Measurements from ENCODE around the gene GLS2. TPM values are rescaled to one million over a fixed set of nuclear protein-coding genes. Genes with fewer than 3 reads are reported as not detected.
"Not testable (repeated sequence)": the region's sequence is repeated elsewhere in the genome, so short reads cannot be mapped to it uniquely, and the experiment has no call there.

GLS2 gene
- polyA plus RNA-seq, 1 donor (not counting 4 experiments of a cell fraction or from before 2014, with no cell fraction given): 0.87 TPM

- no peak overlapping the region for H3K4me3 ChIP-seq (ENCODE audit: control insufficient read depth in 2 of 3, extremely low read depth in 1 of 3, insufficient read depth in 2 of 3, low read depth in 1 of 3, low read length in 3 of 3)
- H3K9me1 ChIP-seq (ENCODE audit: control insufficient read depth, extremely low read depth, insufficient read depth, low read length): no peaks in the 10 kb centered on the region
- no peak overlapping the region for H3K27ac ChIP-seq (ENCODE audit: control insufficient read depth, insufficient read depth, low read length)
- no peaks in the 10 kb centered on the region for H3K27me3 ChIP-seq (ENCODE audit: control insufficient read depth, extremely low read depth, insufficient read depth, low read length)
- H3K4me2 ChIP-seq (ENCODE audit: control insufficient read depth, extremely low read depth, insufficient read depth, low read depth, low read length): no peak overlapping the region
- H4K20me1 ChIP-seq (ENCODE audit: control insufficient read depth, extremely low read depth, insufficient read depth, low read length): no peaks in the 10 kb centered on the region
- DNase-seq (ENCODE audit: low read depth, low spot score) (no peak), FAIRE-seq (no peak)
- no peaks in the 10 kb centered on the region for H3K9me3 ChIP-seq (ENCODE audit: control insufficient read depth, low read depth, low read length)
- H3K9ac ChIP-seq (ENCODE audit: control insufficient read depth, extremely low read depth, insufficient read depth, low read length): no peak overlapping the region
- H3K36me3 ChIP-seq (ENCODE audit: control insufficient read depth in 2 of 2, extremely low read depth in 1 of 2, insufficient read depth in 2 of 2, low read length in 2 of 2): no peaks in the 10 kb centered on the region
- no peak for TF ChIP-seq EZH2 (IDR thresholded peaks at IDR 0.05; ENCODE audit: low read length)
- no peak for TF ChIP-seq CTCF (optimal IDR thresholded peaks at IDR 0.05 in 1 of 3, IDR thresholded peaks at IDR 0.05 in 1 of 3, conservative IDR thresholded peaks at IDR 0.05 in 1 of 3; ENCODE audit: extremely low read depth in 1 of 3, insufficient read depth in 2 of 3, low read length in 3 of 3)
- dilution Hi-C loops (cut with MboI; ENCODE audit: extremely low pct_ligation_motif_present, low sequenced_read_pairs): no loop called here
- no peaks in the 10 kb centered on the region for H3K4me1 ChIP-seq (ENCODE audit: control insufficient read depth, extremely low read depth, insufficient read depth, low read length)
- H2AFZ ChIP-seq (ENCODE audit: control insufficient read depth, low read length): no peak overlapping the region
- no peaks in the 10 kb centered on the region for H3K79me2 ChIP-seq (ENCODE audit: control insufficient read depth, insufficient read depth, low read length)
Observed at GRCh38 chr12:56510786-56511185, 22.8 kb upstream of the GLS2 start.

GRCh38 chr12:56499879-56500278 lies 11.9 kb upstream of the GLS2 start:
- H4K20me1 ChIP-seq (ENCODE audit: control insufficient read depth, extremely low read depth, insufficient read depth, low read length); H3K4me1 ChIP-seq (ENCODE audit: control insufficient read depth, extremely low read depth, insufficient read depth, low read length); H3K27me3 ChIP-seq (ENCODE audit: control insufficient read depth, extremely low read depth, insufficient read depth, low read length); H3K9me1 ChIP-seq (ENCODE audit: control insufficient read depth, extremely low read depth, insufficient read depth, low read length); dilution Hi-C loops (cut with MboI; ENCODE audit: extremely low pct_ligation_motif_present, low sequenced_read_pairs); H3K27ac ChIP-seq (ENCODE audit: control insufficient read depth, insufficient read depth, low read length); H3K4me2 ChIP-seq (ENCODE audit: control insufficient read depth, extremely low read depth, insufficient read depth, low read depth, low read length); H3K79me2 ChIP-seq (ENCODE audit: control insufficient read depth, insufficient read depth, low read length); H3K36me3 ChIP-seq (ENCODE audit: control insufficient read depth in 2 of 2, extremely low read depth in 1 of 2, insufficient read depth in 2 of 2, low read length in 2 of 2); H3K9ac ChIP-seq (ENCODE audit: control insufficient read depth, extremely low read depth, insufficient read depth, low read length); FAIRE-seq; H2AFZ ChIP-seq (ENCODE audit: control insufficient read depth, low read length); DNase-seq (ENCODE audit: low read depth, low spot score); H3K9me3 ChIP-seq (ENCODE audit: control insufficient read depth, low read depth, low read length); H3K4me3 ChIP-seq (ENCODE audit: control insufficient read depth in 2 of 3, extremely low read depth in 1 of 3, insufficient read depth in 2 of 3, low read depth in 1 of 3, low read length in 3 of 3): not testable (repeated sequence)

- H3K36me3 ChIP-seq (ENCODE audit: control insufficient read depth in 2 of 2, extremely low read depth in 1 of 2, insufficient read depth in 2 of 2, low read length in 2 of 2); H3K4me2 ChIP-seq (ENCODE audit: control insufficient read depth, extremely low read depth, insufficient read depth, low read depth, low read length); dilution Hi-C loops (cut with MboI; ENCODE audit: extremely low pct_ligation_motif_present, low sequenced_read_pairs); H3K79me2 ChIP-seq (ENCODE audit: control insufficient read depth, insufficient read depth, low read length); FAIRE-seq; H3K4me1 ChIP-seq (ENCODE audit: control insufficient read depth, extremely low read depth, insufficient read depth, low read length); H3K9me1 ChIP-seq (ENCODE audit: control insufficient read depth, extremely low read depth, insufficient read depth, low read length); H2AFZ ChIP-seq (ENCODE audit: control insufficient read depth, low read length); H3K27ac ChIP-seq (ENCODE audit: control insufficient read depth, insufficient read depth, low read length); H4K20me1 ChIP-seq (ENCODE audit: control insufficient read depth, extremely low read depth, insufficient read depth, low read length); H3K27me3 ChIP-seq (ENCODE audit: control insufficient read depth, extremely low read depth, insufficient read depth, low read length); H3K9me3 ChIP-seq (ENCODE audit: control insufficient read depth, low read depth, low read length); H3K4me3 ChIP-seq (ENCODE audit: control insufficient read depth in 2 of 3, extremely low read depth in 1 of 3, insufficient read depth in 2 of 3, low read depth in 1 of 3, low read length in 3 of 3); DNase-seq (ENCODE audit: low read depth, low spot score); H3K9ac ChIP-seq (ENCODE audit: control insufficient read depth, extremely low read depth, insufficient read depth, low read length): not testable (repeated sequence)
Observed at GRCh38 chr12:56499452-56499851, 11.5 kb upstream of the GLS2 start.

GRCh38 chr12:56498126-56498902 lies 10.4 kb upstream of the GLS2 start:
- dilution Hi-C loops (cut with MboI; ENCODE audit: extremely low pct_ligation_motif_present, low sequenced_read_pairs); H3K79me2 ChIP-seq (ENCODE audit: control insufficient read depth, insufficient read depth, low read length); FAIRE-seq: not testable (repeated sequence)

More at GRCh38 chr12:56498126-56498902, 10.4 kb upstream of the GLS2 start:
- H3K36me3 ChIP-seq (ENCODE audit: control insufficient read depth in 2 of 2, extremely low read depth in 1 of 2, insufficient read depth in 2 of 2, low read length in 2 of 2); H3K9me3 ChIP-seq (ENCODE audit: control insufficient read depth, low read depth, low read length); H4K20me1 ChIP-seq (ENCODE audit: control insufficient read depth, extremely low read depth, insufficient read depth, low read length); H3K27ac ChIP-seq (ENCODE audit: control insufficient read depth, insufficient read depth, low read length); H3K9ac ChIP-seq (ENCODE audit: control insufficient read depth, extremely low read depth, insufficient read depth, low read length); H3K9me1 ChIP-seq (ENCODE audit: control insufficient read depth, extremely low read depth, insufficient read depth, low read length); H3K4me3 ChIP-seq (ENCODE audit: control insufficient read depth in 2 of 3, extremely low read depth in 1 of 3, insufficient read depth in 2 of 3, low read depth in 1 of 3, low read length in 3 of 3); H2AFZ ChIP-seq (ENCODE audit: control insufficient read depth, low read length); DNase-seq (ENCODE audit: low read depth, low spot score); H3K4me1 ChIP-seq (ENCODE audit: control insufficient read depth, extremely low read depth, insufficient read depth, low read length); H3K4me2 ChIP-seq (ENCODE audit: control insufficient read depth, extremely low read depth, insufficient read depth, low read depth, low read length); H3K27me3 ChIP-seq (ENCODE audit: control insufficient read depth, extremely low read depth, insufficient read depth, low read length): not testable (repeated sequence)

All from keratinocyte (primary cell).